BE2C (cell line): ENCODE results near the gene ATP1A2.

Source experiments
- DNase-seq: peaks from one replicate; pipeline ENCODE4 v3.0.0-alpha.2; 2020
- H3K27me3 ChIP-seq: fragments of 250-450 bp; sonication (Bioruptor Pico); 2 replicates; pipeline ENCODE4 v1.5.1; 2020; ENCODE audit warnings: mild to moderate bottlenecking
- H3K36me3 ChIP-seq: fragments of 250-450 bp; sonication (Bioruptor Pico); 2 replicates; pipeline ENCODE4 v1.5.1; 2020; ENCODE audit warnings: mild to moderate bottlenecking
- H3K4me1 ChIP-seq: fragments of 250-450 bp; sonication (Bioruptor Pico); 2 replicates; pipeline ENCODE4 v1.5.1; 2020
- H3K4me3 ChIP-seq: 2 replicates; pipeline ENCODE4 v1.5.1; 2011; ENCODE audit warnings: low read depth, low read length
- H3K9me3 ChIP-seq: fragments of 250-450 bp; sonication (Bioruptor Pico); 2 replicates; pipeline ENCODE4 v1.5.1; 2020
- CTCF ChIP-seq: IDR thresholded peaks from 2 replicates; pipeline ENCODE4 v1.5.1; 2012; ENCODE audit warnings: mild to moderate bottlenecking, low read depth, low read length

The ATP1A2 gene

GRCh38 chr1:160071289-160071688 lies 44.3 kb upstream of the ATP1A2 start:
- Histone ChIP-seq H3K9me3 (no peaks in the 10 kb centered on the region; the same call in 1 of the 2 replicates), H3K27me3 (peaks cover 35% of the 10 kb centered on the region), H3K4me3 (no peak overlapping the region)

DNA sequence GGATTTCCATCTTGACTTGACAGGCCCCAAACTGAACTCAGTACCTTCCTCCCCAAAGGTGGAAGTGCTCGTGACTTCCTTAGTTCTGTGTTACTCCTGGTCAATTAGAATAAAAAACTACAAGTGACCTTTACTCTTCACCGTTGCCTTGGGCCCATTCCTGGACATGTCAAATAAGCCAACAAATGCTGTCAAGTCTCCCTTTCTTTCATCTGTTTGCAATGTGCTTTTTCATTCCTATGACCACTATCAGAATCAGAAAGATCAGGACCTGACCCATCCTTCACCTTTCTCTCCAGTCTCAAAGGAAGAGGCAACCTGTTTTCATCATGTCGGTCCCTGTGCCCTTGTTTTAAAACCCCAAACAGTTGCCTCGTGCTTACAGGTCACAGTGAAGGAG lies 40.7 kb upstream of the ATP1A2 start:
- Histone ChIP-seq H3K27me3 (peaks cover 58% of the 10 kb centered on the region), H3K9me3 (no peaks in the 10 kb centered on the region; the same call in 1 of the 2 replicates), H3K36me3 (no peaks in the 10 kb centered on the region), H3K4me1 (peaks cover under 1% of the 10 kb centered on the region; the same call in 1 of the 2 replicates), H3K4me3 (no peak overlapping the region)
- no peak for DNase-seq
- no peak for TF ChIP-seq CTCF

More at GRCh38 chr1:160071289-160071688, 44.3 kb upstream of the ATP1A2 start:
- no peaks in the 10 kb centered on the region for H3K36me3 ChIP-seq
- TF ChIP-seq CTCF, result no peak
- peaks cover 3% of the 10 kb centered on the region; the same call in 1 of the 2 replicates for H3K4me1 ChIP-seq
- DNase-seq, result no peak

DNA sequence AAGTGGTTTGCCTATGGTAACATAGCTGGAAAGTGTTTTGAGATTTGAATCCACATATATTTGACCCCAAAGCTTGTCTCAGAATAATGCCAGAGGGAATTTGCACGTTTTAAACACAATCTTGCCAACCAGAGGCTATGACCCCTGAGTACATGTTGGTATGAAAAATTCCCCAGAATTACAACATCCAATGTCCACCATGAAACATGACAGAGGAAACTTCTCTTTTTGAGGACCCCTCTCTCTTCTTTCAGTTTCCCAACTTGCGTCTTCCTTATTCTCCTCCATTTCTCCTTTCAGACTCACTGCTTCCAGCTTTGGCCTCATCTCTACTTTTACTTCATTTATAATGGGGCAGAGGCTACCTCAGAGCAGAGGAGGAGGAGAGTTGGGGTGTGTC lies 39.7 kb upstream of the ATP1A2 start:
- Histone ChIP-seq H3K9me3 (no peaks in the 10 kb centered on the region; the same call in 1 of the 2 replicates), H3K27me3 (peaks cover 68% of the 10 kb centered on the region), H3K36me3 (no peaks in the 10 kb centered on the region), H3K4me1 (no peaks in the 10 kb centered on the region), H3K4me3 (no peak overlapping the region)
- DNase-seq, result no peak
- TF ChIP-seq CTCF, result no peak

DNA sequence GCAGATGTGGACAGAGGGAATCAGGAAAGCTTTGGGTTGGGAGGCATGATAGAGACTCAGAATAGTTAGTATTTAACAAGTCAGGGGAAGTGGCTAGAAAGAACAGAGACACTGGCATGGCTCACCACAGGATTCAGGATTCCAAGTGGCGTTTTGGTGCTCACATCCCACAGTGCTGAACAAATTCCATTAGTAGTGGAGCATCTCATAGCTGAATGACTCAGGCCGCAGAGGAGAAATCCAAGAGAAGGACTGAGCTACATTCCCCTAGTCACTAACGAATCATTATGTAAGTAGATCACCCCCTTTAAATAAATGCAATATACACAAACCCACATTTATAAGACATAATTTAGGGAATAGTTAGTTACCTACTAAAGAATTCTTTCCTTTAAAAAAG lies 39.3 kb upstream of the ATP1A2 start:
- Histone ChIP-seq H3K4me1 (no peaks in the 10 kb centered on the region), H3K27me3 (peaks cover 71% of the 10 kb centered on the region), H3K36me3 (no peaks in the 10 kb centered on the region), H3K4me3 (no peak overlapping the region), H3K9me3 (no peaks in the 10 kb centered on the region; the same call in 1 of the 2 replicates)
- no peak for TF ChIP-seq CTCF
- no peak for DNase-seq

DNA sequence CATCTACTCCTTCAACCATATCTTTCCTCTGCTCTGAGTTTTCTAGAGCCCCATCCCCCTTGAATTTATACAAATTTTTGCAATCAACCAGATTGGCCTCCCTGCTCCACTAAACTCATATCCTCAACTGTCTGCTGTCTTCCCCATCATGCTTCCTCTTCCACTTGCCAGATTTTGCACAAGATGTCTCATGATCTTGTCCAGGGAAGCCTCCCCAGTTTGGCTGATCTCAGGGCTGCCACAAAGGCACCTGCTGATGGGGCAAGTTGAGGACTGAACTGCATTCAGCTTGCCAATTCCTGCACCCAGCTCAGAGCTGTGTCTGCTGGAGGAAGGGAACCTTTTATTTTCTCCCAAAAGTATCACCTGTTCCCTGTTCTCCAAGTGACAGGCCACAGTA lies 38.1 kb upstream of the ATP1A2 start:
- no peak for TF ChIP-seq CTCF
- Histone ChIP-seq H3K4me3 (no peak overlapping the region), H3K27me3 (peaks cover 71% of the 10 kb centered on the region), H3K9me3 (no peaks in the 10 kb centered on the region; the same call in 1 of the 2 replicates), H3K36me3 (no peaks in the 10 kb centered on the region), H3K4me1 (no peaks in the 10 kb centered on the region)
- no peak for DNase-seq

DNA sequence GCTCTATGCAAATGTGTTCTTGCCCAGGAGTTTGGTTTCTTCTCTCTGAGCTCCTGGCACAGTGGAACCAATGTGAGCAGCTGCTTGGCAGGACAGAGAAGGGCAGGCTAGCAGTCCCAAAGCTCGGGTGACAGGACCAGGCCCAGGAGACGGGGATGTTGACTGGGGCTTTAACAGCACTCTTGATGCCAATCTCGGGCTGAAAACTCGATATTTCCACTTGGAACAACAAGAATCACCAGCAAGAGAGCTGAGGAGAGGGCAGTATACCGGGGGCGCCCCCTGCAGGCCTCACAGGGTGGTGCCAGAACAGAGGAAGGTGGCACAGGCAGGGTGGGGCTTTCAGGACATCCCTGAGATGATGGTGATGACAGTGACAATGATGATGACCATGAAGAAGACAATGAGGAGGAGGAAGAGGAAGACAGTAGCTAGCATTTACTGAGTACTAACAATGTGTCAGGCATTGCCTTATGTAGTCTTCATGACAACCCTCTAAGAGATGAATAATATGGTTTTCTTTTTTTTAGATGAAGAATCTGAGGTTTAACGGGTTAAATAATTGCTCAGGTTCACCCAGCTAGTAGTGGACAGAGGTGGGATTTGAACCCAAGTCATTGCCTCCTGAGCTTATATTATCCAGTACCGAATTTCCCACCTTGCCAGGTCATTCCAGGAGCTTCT lies 36.9 kb upstream of the ATP1A2 start:
- peak; percentile 90 for TF ChIP-seq CTCF
- no peaks in the 10 kb centered on the region for H3K36me3 ChIP-seq
- H3K4me1 ChIP-seq, result no peaks in the 10 kb centered on the region
- peaks cover 81% of the 10 kb centered on the region for H3K27me3 ChIP-seq
- H3K9me3 ChIP-seq, result no peaks in the 10 kb centered on the region; the same call in 1 of the 2 replicates
- H3K4me3 ChIP-seq, result no peak overlapping the region
- peak; percentile 59 for DNase-seq
